ENCODE data around the gene ITGA11.

DNA sequence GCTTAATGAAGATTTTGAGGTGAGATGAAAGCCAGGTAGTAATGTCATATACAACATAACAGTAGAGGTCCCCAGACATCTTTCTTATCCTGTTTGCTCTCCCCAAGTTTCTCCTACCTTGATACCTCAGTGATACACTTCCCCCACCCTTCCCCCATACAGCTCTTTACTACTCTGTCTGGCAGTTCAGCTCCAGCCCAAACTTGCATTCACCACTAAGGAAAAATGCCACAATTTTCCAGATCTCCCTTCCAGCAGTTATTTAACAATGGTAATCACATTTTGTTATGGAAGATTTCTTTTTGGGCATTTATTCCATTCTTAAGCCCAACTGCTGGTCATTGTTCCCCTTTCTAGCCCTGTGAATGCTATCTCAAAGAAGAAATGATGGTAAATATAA, 34.9 kb upstream of the ITGA11 start:
- TF ChIP-seq CTCF (IDR thresholded peaks at IDR 0.05) = no peak
- TF ChIP-seq POLR2A (IDR thresholded peaks at IDR 0.05) = no peak

All from breast epithelium (tissue), 3 donors.